OCI-LY7 (cell line): ENCODE results near the gene YEATS4. TPM values are rescaled to one million over a fixed set of nuclear protein-coding genes. Genes with fewer than 3 reads are reported as not detected.
A peak's percentile ranks its signal among the peaks of the same experiment; 100 is the strongest.

Experiments used
- BruUV-seq: library from RNA; stranded (reverse); fragments of 400-500 nt; replicated peaks from 2 replicates; lab custom pipeline; 2021; lab: Mats Ljungman, UMichigan
- CTCF ChIA-PET: fragments of 300-600 bp; sonication (Branson Sonifier 250); formaldehyde crosslinking; loops from one replicate; lab custom pipeline; 2022; ENCODE audit warnings: antibody characterized with exemption; ENCODE audit not compliant: unreplicated experiment; lab: Charles Lee
- POLR2A ChIA-PET: fragments of 300-600 bp; sonication (Branson Sonifier 250); formaldehyde crosslinking; loops from one replicate; lab custom pipeline; 2022; ENCODE audit warnings: antibody characterized with exemption; lab: Charles Lee
- DNase-seq: peaks from one replicate; pipeline ENCODE4 v3.0.0-alpha.2; 2015; ENCODE audit warnings: low spot score
- H2AFZ ChIP-seq: fragments of 200-600 bp; sonication (generic), shearing (Covaris generic); 2 replicates; pipeline ENCODE4 v1.6.1; 2014; ENCODE audit warnings: mild to moderate bottlenecking, antibody characterized with exemption, low read length, moderate library complexity
- H3K27ac ChIP-seq: fragments of 200-600 bp; sonication (generic); 2 replicates; pipeline ENCODE4 v1.5.1; 2014; ENCODE audit warnings: mixed run types, low read depth, mild to moderate bottlenecking, moderate library complexity, low read length, inconsistent platforms; ENCODE audit not compliant: poor library complexity, severe bottlenecking
- H3K36me3 ChIP-seq: fragments of 200-600 bp; sonication (generic); 2 replicates; pipeline ENCODE4 v1.6.1; 2014; ENCODE audit warnings: mild to moderate bottlenecking, antibody characterized with exemption, low read length, moderate library complexity, mixed read lengths; ENCODE audit not compliant: insufficient read depth
- H3K4me1 ChIP-seq: fragments of 200-600 bp; sonication (generic); 2 replicates; pipeline ENCODE4 v1.5.1; 2014; ENCODE audit warnings: mild to moderate bottlenecking, low read length; ENCODE audit not compliant: insufficient read depth, poor library complexity, severe bottlenecking
- H3K4me2 ChIP-seq: fragments of 200-600 bp; sonication (generic); 2 replicates; pipeline ENCODE4 v1.6.1; 2014; ENCODE audit warnings: mild to moderate bottlenecking, low read length
- H3K4me3 ChIP-seq: fragments of 200-600 bp; sonication (generic); 2 replicates; pipeline ENCODE4 v1.5.1; 2014; ENCODE audit warnings: mild to moderate bottlenecking, low read depth, low read length; ENCODE audit not compliant: poor library complexity, severe bottlenecking
- H3K79me2 ChIP-seq: fragments of 200-600 bp; sonication (generic); 2 replicates; pipeline ENCODE4 v1.6.1; 2016; ENCODE audit warnings: low read depth, mild to moderate bottlenecking, low read length, moderate library complexity, mixed read lengths; ENCODE audit not compliant: insufficient read depth
- H3K9me2 ChIP-seq: fragments of 200-600 bp; sonication (generic); 2 replicates; pipeline ENCODE4 v1.6.1; 2016; ENCODE audit warnings: mild to moderate bottlenecking, low read length, mixed read lengths; ENCODE audit not compliant: insufficient read depth
- H3K9me3 ChIP-seq: fragments of 200-600 bp; sonication (generic); 2 replicates; pipeline ENCODE4 v1.6.1; 2014; ENCODE audit warnings: mild to moderate bottlenecking, mixed run types, low read length, mixed read lengths
- H4K20me1 ChIP-seq: fragments of 200-600 bp; sonication (generic); 2 replicates; pipeline ENCODE4 v1.6.1; 2014; ENCODE audit warnings: mild to moderate bottlenecking, antibody characterized with exemption, low read length, moderate library complexity, mixed read lengths; ENCODE audit not compliant: insufficient read depth
- CTCF ChIP-seq: fragments of 200-600 bp; sonication (generic); conservative IDR thresholded peaks from 2 replicates; pipeline ENCODE4 v1.5.1; 2014; ENCODE audit warnings: mild to moderate bottlenecking, antibody characterized with exemption, low read length, moderate library complexity, mixed read lengths
- EZH2phosphoT487 ChIP-seq: fragments of 200-600 bp; sonication (generic); IDR thresholded peaks from 2 replicates; pipeline ENCODE4 v1.6.1; 2018; ENCODE audit warnings: low read depth, borderline replicate concordance, mild to moderate bottlenecking, mixed run types, antibody characterized with exemption, low read length, moderate library complexity, mixed read lengths
- intact Hi-C: fragments of 100-400 bp; cut with micrococcal nuclease; formaldehyde crosslinking; loops from one replicate; pipeline ENCODE4 v1.10.0; 2022; ENCODE audit not compliant: unreplicated experiment
- total RNA-seq, 2 experiments: library from RNA; depleted of rRNA in 1 of 2; stranded (reverse); fragments of >200 nt in 1 of 2; shearing (Covaris generic) in 1 of 2; gene quantifications; 2 replicates each; pipeline ENCODE4 v1.2.3, GENCODE V29; 2014 to 2022

YEATS4 gene
- total RNA-seq, 2 experiments from 2014 or later, result 80.4 to 122 TPM

- Histone ChIP-seq H3K27ac (no peak overlapping the region), H3K4me2 (no peak overlapping the region), H3K4me1 (peaks cover 32% of the 10 kb centered on the region), H3K79me2 (no peaks in the 10 kb centered on the region), H3K9me2 (no peaks in the 10 kb centered on the region), H4K20me1 (no peaks in the 10 kb centered on the region), H2AFZ (peak overlapping the region; percentile 98), H3K4me3 (no peak overlapping the region), H3K9me3 (no peaks in the 10 kb centered on the region), H3K36me3 (no peaks in the 10 kb centered on the region)
- no peak for DNase-seq
- CTCF ChIA-PET, result no interaction called here
- POLR2A ChIA-PET, result interaction anchor here (1.0 to 3.0 kb wide), 7 partner anchors 8 to 139 kb away, joined by 3 to 19 read pairs (median 7); partner anchors contain the start of genes FRS2 and LYZ
- intact Hi-C loops, result no loop called here
- TF ChIP-seq CTCF, result no peak
- no peak for TF ChIP-seq EZH2phosphoT487
- no TSS peak for BruUV-seq
Measured at GRCh38 chr12:69331909-69332684, 27.4 kb upstream of the YEATS4 start.

- no peak for TF ChIP-seq EZH2phosphoT487
- no peak for TF ChIP-seq CTCF
- CTCF ChIA-PET, result no interaction called here
- H3K9me2 ChIP-seq, result no peaks in the 10 kb centered on the region
- H3K9me3 ChIP-seq, result no peaks in the 10 kb centered on the region
- no peaks in the 10 kb centered on the region for H4K20me1 ChIP-seq
- H3K4me2 ChIP-seq, result no peak overlapping the region
- no peak overlapping the region for H2AFZ ChIP-seq
- H3K4me1 ChIP-seq, result peaks cover 39% of the 10 kb centered on the region
- H3K27ac ChIP-seq, result no peak overlapping the region
- intact Hi-C loops, result no loop called here
- H3K79me2 ChIP-seq, result no peaks in the 10 kb centered on the region
- H3K4me3 ChIP-seq, result no peak overlapping the region
- DNase-seq, result no peak
- POLR2A ChIA-PET, result interaction anchor here (0.7 to 1.2 kb wide), 3 partner anchors 9 to 22 kb away, joined by 3 to 4 read pairs (median 3); no protein-coding TSS in a partner anchor
- H3K36me3 ChIP-seq, result no peaks in the 10 kb centered on the region
- BruUV-seq, result no TSS peak
Measured at GRCh38 chr12:69332815-69333358, 26.7 kb upstream of the YEATS4 start.
